ENCODE measurements around the gene TRIM67. TPM values are rescaled to one million over a fixed set of nuclear protein-coding genes. Genes with fewer than 3 reads are reported as not detected.

Gene TRIM67
- total RNA-seq, 1 donor from 2014 or later: 0.22 TPM

Other genes starting within 250 kb of the TRIM67 start
- gene TTC13, start 183.2 kb upstream of the TRIM67 start, total RNA-seq: 16.1 TPM
- gene ARV1, start 183.0 kb upstream of the TRIM67 start, total RNA-seq: 12.9 TPM
- 181 TPM for gene FAM89A, start 121.8 kb upstream of the TRIM67 start, total RNA-seq
- gene GNPAT, start 79.2 kb downstream of the TRIM67 start, total RNA-seq: 32.9 TPM
- gene EXOC8, start 175.8 kb downstream of the TRIM67 start, total RNA-seq: 14.6 TPM
- gene SPRTN, start 176.2 kb downstream of the TRIM67 start, total RNA-seq: 8.5 TPM

Measured in mesenteric fat pad (tissue), 1 donor.